H1 (cell line): ENCODE results near the gene MIF. TPM values are rescaled to one million over a fixed set of nuclear protein-coding genes. Genes with fewer than 3 reads are reported as not detected.

Experiments used
- CTCF ChIA-PET: fragments of 300-600 bp; sonication (Branson Sonifier 250); formaldehyde crosslinking; loops from one replicate; lab custom pipeline; 2021; ENCODE audit not compliant: partially characterized antibody; lab: Charles Lee
- POLR2A ChIA-PET: fragments of 300-600 bp; sonication (Branson Sonifier 250); formaldehyde crosslinking; loops from one replicate; lab custom pipeline; 2021; ENCODE audit warnings: inconsistent platforms; ENCODE audit not compliant: partially characterized antibody; lab: Charles Lee
- DNase-seq, 2 experiments: peaks; one replicate each; pipeline versions ENCODE4 v3.0.0 to v3.0.0-alpha.2; 2010 to 2022; ENCODE audit warnings: low spot score in 2 of 2, low read depth in 1 of 2, mixed read lengths in 1 of 2
- FAIRE-seq: peaks from 2 replicates; lab custom pipeline; 2011; peaks lifted over from hg19 to GRCh38; lab: Jason Lieb, UNC
- H2AFZ ChIP-seq: 2 replicates; pipeline ENCODE4 v1.8.1; 2012; ENCODE audit warnings: low read length, inconsistent platforms
- H2AK5ac ChIP-seq: 2 replicates; pipeline ENCODE4 v1.6.1; 2013; ENCODE audit warnings: low read depth, low read length
- H2BK120ac ChIP-seq: replicated peaks from 2 replicates; pipeline ENCODE3; 2013; ENCODE audit warnings: low read depth, low read length, inconsistent platforms
- H2BK12ac ChIP-seq: 2 replicates; pipeline ENCODE4 v1.6.1; 2013; ENCODE audit warnings: low read depth, low read length
- H2BK15ac ChIP-seq: 2 replicates; pipeline ENCODE4 v1.6.1; 2013; ENCODE audit warnings: low read length
- H2BK20ac ChIP-seq: 2 replicates; pipeline ENCODE4 v1.6.1; 2013; ENCODE audit warnings: low read length
- H2BK5ac ChIP-seq: 2 replicates; pipeline ENCODE4 v1.6.1; 2013; ENCODE audit warnings: low read depth, low read length
- H3K14ac ChIP-seq: 2 replicates; pipeline ENCODE4 v1.6.1; 2013; ENCODE audit warnings: inconsistent platforms; ENCODE audit not compliant: insufficient read length
- H3K18ac ChIP-seq: 2 replicates; pipeline ENCODE4 v1.6.1; 2013; ENCODE audit warnings: low read length; ENCODE audit errors: extremely low read depth
- H3K23ac ChIP-seq: 2 replicates; pipeline ENCODE4 v1.6.1; 2013; ENCODE audit warnings: inconsistent platforms; ENCODE audit not compliant: insufficient read length
- H3K23me2 ChIP-seq: 2 replicates; pipeline ENCODE4 v1.6.1; 2013; ENCODE audit warnings: low read depth, low read length
- H3K27ac ChIP-seq: 2 replicates; pipeline ENCODE4 v1.6.1; 2011; ENCODE audit warnings: low read depth, low read length, inconsistent platforms
- H3K27me3 ChIP-seq, 4 experiments: replicated peaks in 1 of 4; 1 replicate in 1 of 4; 2 replicates in 3 of 4; pipeline versions ENCODE4 v1.6.1 to v1.8.1; 2011 to 2013; ENCODE audit warnings: low read length in 3 of 4, mild to moderate bottlenecking in 3 of 4, inconsistent platforms in 2 of 4, mixed read lengths in 2 of 4, moderate library complexity in 1 of 4; ENCODE audit not compliant: control insufficient read depth in 3 of 4, insufficient read depth in 3 of 4; ENCODE audit errors: extremely low read depth in 1 of 4
- H3K36me3 ChIP-seq, 4 experiments: 2 replicates each; pipeline versions ENCODE4 v1.6.1 to v1.8.1; 2011 to 2013; ENCODE audit warnings: mild to moderate bottlenecking in 4 of 4, low read length in 3 of 4, moderate library complexity in 2 of 4, control low read depth in 1 of 4, inconsistent platforms in 1 of 4; ENCODE audit not compliant: insufficient read depth in 4 of 4, control insufficient read depth in 2 of 4
- H3K4ac ChIP-seq: replicated peaks from 2 replicates; pipeline ENCODE3; 2013; ENCODE audit warnings: low read length, low read depth, mixed read lengths, inconsistent platforms; ENCODE audit not compliant: insufficient read length
- H3K4me1 ChIP-seq, 4 experiments: replicated peaks in 1 of 4; 1 replicate in 1 of 4; 2 replicates in 3 of 4; pipeline versions ENCODE4 v1.6.1 to v1.8.1; 2011 to 2013; ENCODE audit warnings: low read length in 3 of 4, inconsistent platforms in 2 of 4, mixed read lengths in 1 of 4; ENCODE audit not compliant: insufficient read depth in 4 of 4, control insufficient read depth in 3 of 4
- H3K4me2 ChIP-seq, 2 experiments: 2 replicates each; pipeline versions ENCODE4 v1.6.1 to v1.8.1; 2011 to 2013; ENCODE audit warnings: low read depth in 2 of 2, low read length in 2 of 2, control low read depth in 1 of 2, inconsistent platforms in 1 of 2, mild to moderate bottlenecking in 1 of 2; ENCODE audit not compliant: insufficient read depth in 1 of 2
- H3K4me3 ChIP-seq, 4 experiments: fragments of 200-600, 300-600 bp in 1 of 4; sonication (generic), shearing (Covaris generic), sonication (Bioruptor Twin) in 1 of 4; 2 replicates each; pipeline versions ENCODE4 v1.5.1 to v1.8.1; 2011 to 2016; ENCODE audit warnings: low read length in 4 of 4, low read depth in 3 of 4, control low read depth in 2 of 4, inconsistent platforms in 2 of 4, mild to moderate bottlenecking in 2 of 4, mixed read lengths in 1 of 4, moderate library complexity in 1 of 4; ENCODE audit not compliant: insufficient read depth in 2 of 4; ENCODE audit errors: extremely low read depth in 1 of 4
- H3K56ac ChIP-seq: replicated peaks from 2 replicates; pipeline ENCODE3; 2013; ENCODE audit warnings: low read depth, mild to moderate bottlenecking, mixed read lengths, low read length, inconsistent platforms; ENCODE audit not compliant: insufficient read length
- H3K79me1 ChIP-seq: 2 replicates; pipeline ENCODE4 v1.6.1; 2013; ENCODE audit warnings: low read depth, low read length, control low read depth
- H3K79me2 ChIP-seq, 2 experiments: 2 replicates each; pipeline versions ENCODE4 v1.6.1 to v1.8.1; 2012 to 2013; ENCODE audit warnings: low read length in 2 of 2, mild to moderate bottlenecking in 2 of 2, inconsistent platforms in 1 of 2; ENCODE audit not compliant: insufficient read depth in 2 of 2, control insufficient read depth in 1 of 2
- H3K9ac ChIP-seq, 4 experiments: replicated peaks in 1 of 4; 1 replicate in 1 of 4; 2 replicates in 3 of 4; pipeline versions ENCODE4 v1.6.1 to v1.8.1; 2011 to 2013; ENCODE audit warnings: low read depth in 3 of 4, low read length in 3 of 4, control low read depth in 2 of 4, mild to moderate bottlenecking in 2 of 4, moderate library complexity in 2 of 4, inconsistent platforms in 1 of 4; ENCODE audit errors: extremely low read depth in 1 of 4
- H3K9me3 ChIP-seq, 2 experiments: 2 replicates each; pipeline versions ENCODE4 v1.6.1 to v1.8.1; 2012 to 2013; ENCODE audit warnings: mild to moderate bottlenecking in 2 of 2, moderate library complexity in 2 of 2, control low read depth in 1 of 2, inconsistent platforms in 1 of 2, low read depth in 1 of 2, low read length in 1 of 2, mixed read lengths in 1 of 2; ENCODE audit not compliant: insufficient read depth in 2 of 2
- H4K20me1 ChIP-seq, 2 experiments: replicated peaks in 1 of 2; 2 replicates each; pipeline versions ENCODE3 to v1.8.1; 2011 to 2013; ENCODE audit warnings: inconsistent platforms in 2 of 2, low read length in 2 of 2, mild to moderate bottlenecking in 1 of 2; ENCODE audit not compliant: insufficient read depth in 2 of 2, control insufficient read depth in 1 of 2
- H4K5ac ChIP-seq: 2 replicates; pipeline ENCODE4 v1.6.1; 2013; ENCODE audit warnings: low read length, low read depth, mixed read lengths, inconsistent platforms; ENCODE audit not compliant: insufficient read length
- H4K8ac ChIP-seq: 2 replicates; pipeline ENCODE4 v1.8.0; 2013; ENCODE audit warnings: mild to moderate bottlenecking, moderate library complexity, low read length, inconsistent platforms; ENCODE audit not compliant: insufficient read depth; ENCODE audit errors: extremely low read depth
- H4K91ac ChIP-seq: replicated peaks from 2 replicates; pipeline ENCODE3; 2013; ENCODE audit warnings: low read length, mixed read lengths, inconsistent platforms; ENCODE audit not compliant: insufficient read length
- CHD2 ChIP-seq: IDR thresholded peaks from 2 replicates; pipeline ENCODE4 v1.6.1; 2012; ENCODE audit warnings: low read length, improper control_type of control experiment
- RFX5 ChIP-seq: IDR thresholded peaks from 2 replicates; pipeline ENCODE4 v1.6.1; 2011; ENCODE audit warnings: low read depth, low read length, improper control_type of control experiment, borderline replicate concordance
- TAF7 ChIP-seq: optimal IDR thresholded peaks from 2 replicates; pipeline ENCODE3; 2011; ENCODE audit warnings: low read depth, mild to moderate bottlenecking, inconsistent platforms, low read length, moderate library complexity, borderline replicate concordance
- WGBS, 2 experiments: shearing (Covaris generic) in 1 of 2; methylation state at CpG; one replicate each; pipeline versions ENCODE4 v1.1.6 to v1.1.7; 2013 to 2015; ENCODE audit warnings: low lambda C conversion rate in 2 of 2, mixed read lengths in 2 of 2, inconsistent platforms in 1 of 2, low coverage in 1 of 2, missing lambda C conversion rate in 1 of 2; ENCODE audit not compliant: insufficient replicate concordance in 2 of 2, insufficient coverage in 1 of 2, insufficient read length in 1 of 2; ENCODE audit errors: extremely low coverage in 1 of 2, missing lambda C conversion rate in 1 of 2; 5-methylcytosine and 5-hydroxymethylcytosine counted together
- polyA plus RNA-seq, 7 experiments: library from polyadenylated mRNA; depleted of rRNA in 3 of 7; stranded (reverse) in 5 of 7; unstranded in 2 of 7; fragments of >200 nt in 5 of 7; fragments of 200-250 nt in 2 of 7; gene quantifications; 1 replicate in 5 of 7; 2 replicates in 1 of 7; 4 replicates in 1 of 7; pipeline versions ENCODE4 v1.2.1 to v1.2.3, GENCODE V29; 2011 to 2013; ENCODE audit warnings: missing spikeins in 2 of 7, mixed read lengths in 2 of 7
- total RNA-seq: library from RNA; stranded (reverse); fragmentation: NEBNext Ultra II Directional; extraction: Animal tissue kit (Norgen Biotek cat#: 25700); gene quantifications from 2 replicates; pipeline ENCODE4 v1.2.1, GENCODE V29; 2021

Gene MIF
- total and polyA plus RNA-seq, 2 of the 8 experiments (the other 6 are each of a cell fraction or from before 2014, with no cell fraction given) = 1,082 to 1,870 TPM

DNA sequence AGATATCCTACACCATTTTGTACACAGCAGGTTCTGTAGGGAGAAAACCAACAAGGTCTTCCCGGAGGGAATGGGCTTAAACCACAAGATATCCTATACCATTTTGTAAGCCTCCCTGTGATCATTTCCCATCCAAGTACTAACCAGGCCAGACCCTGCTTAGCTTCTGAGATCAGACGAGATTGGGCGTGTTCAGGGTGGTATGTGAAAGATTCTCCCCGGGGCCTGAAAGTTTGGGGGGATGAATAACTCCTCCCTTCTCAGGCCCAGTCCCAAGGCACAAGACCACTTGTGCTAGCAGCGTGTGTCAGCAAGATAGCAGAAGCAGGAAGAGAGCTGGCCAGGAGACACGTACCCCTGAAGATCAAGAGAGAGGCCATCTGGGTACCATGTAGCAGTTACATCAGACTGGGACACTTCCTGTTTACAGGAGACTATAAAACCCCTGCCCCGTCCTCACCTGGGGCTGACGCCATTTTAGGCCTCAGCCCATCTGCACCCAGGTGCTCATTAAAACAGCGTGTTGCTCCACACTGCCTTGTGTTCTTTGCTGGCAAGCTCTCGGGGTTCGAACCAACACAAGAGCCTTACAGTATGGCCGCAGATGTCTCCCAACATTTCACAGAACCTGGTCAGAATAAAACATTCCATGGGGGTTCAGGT is 17.3 kb downstream of the MIF start:
- POLR2A ChIA-PET = interaction anchor here (1.1 to 5.3 kb wide), 4 partner anchors 9 to 53 kb away, joined by 4 to 31 read pairs (median 10); partner anchors contain the start of gene MIF
- 0 out of 7 replicates have a peak, but pooled peaks cover 0 to 2% (median 0%) of the 10 kb centered on the region in 4 experiments for H3K27me3 ChIP-seq
- no peak overlapping the region for H2BK15ac ChIP-seq
- no peaks in the 10 kb centered on the region for H3K79me1 ChIP-seq
- no peak overlapping the region for H4K91ac ChIP-seq
- no peak overlapping the region for H3K9ac ChIP-seq
- no peak overlapping the region for H2BK120ac ChIP-seq
- no peak for DNase-seq
- peaks cover 0 to 6% of the 10 kb centered on the region in 2 experiments; a peak in 1 of 4 replicates for H3K9me3 ChIP-seq
- H2BK5ac ChIP-seq = no peak overlapping the region
- H4K20me1 ChIP-seq = no peaks in the 10 kb centered on the region
- CTCF ChIA-PET = interaction anchor here (0.7 to 3.5 kb wide), 4 partner anchors 8 to 39 kb away, joined by 3 to 13 read pairs (median 4); no protein-coding TSS in a partner anchor
- no peak overlapping the region for H2AFZ ChIP-seq
- H2BK20ac ChIP-seq = no peak overlapping the region
- H2BK12ac ChIP-seq = no peak overlapping the region
- H3K4me3 ChIP-seq = no peak overlapping the region
- H3K27ac ChIP-seq = no peak overlapping the region
- H3K79me2 ChIP-seq = no peaks in the 10 kb centered on the region
- no peaks in the 10 kb centered on the region for H3K36me3 ChIP-seq
- no peak overlapping the region for H4K8ac ChIP-seq
- H4K5ac ChIP-seq = no peak overlapping the region
- no peak overlapping the region for H3K18ac ChIP-seq
- H3K4me1 ChIP-seq = peaks cover 5 to 13% (median 10%) of the 10 kb centered on the region in 4 experiments
- no peak overlapping the region for H3K4ac ChIP-seq
- TF ChIP-seq CHD2 = no peak
- TF ChIP-seq RFX5 = no peak
- TF ChIP-seq TAF7 = no peak
- H3K56ac ChIP-seq = no peak overlapping the region
- H3K23me2 ChIP-seq = peaks cover 2% of the 10 kb centered on the region; the same call in 1 of the 2 replicates
- no peak overlapping the region for H3K23ac ChIP-seq
- H2AK5ac ChIP-seq = no peak overlapping the region
- no peak for FAIRE-seq
- WGBS, 2 experiments = 93% methylated on average over 12 of the region's 12 CpGs; no CpG with 5 or more reads in 1 of the 2 experiments
- H3K14ac ChIP-seq = no peak overlapping the region
- H3K4me2 ChIP-seq = no peak overlapping the region
